ENCODE data around the gene TRAPPC5.
"Not testable (repeated sequence)": the region's sequence is repeated elsewhere in the genome, so short reads cannot be mapped to it uniquely, and the experiment has no call there.

TRAPPC5 gene

DNA sequence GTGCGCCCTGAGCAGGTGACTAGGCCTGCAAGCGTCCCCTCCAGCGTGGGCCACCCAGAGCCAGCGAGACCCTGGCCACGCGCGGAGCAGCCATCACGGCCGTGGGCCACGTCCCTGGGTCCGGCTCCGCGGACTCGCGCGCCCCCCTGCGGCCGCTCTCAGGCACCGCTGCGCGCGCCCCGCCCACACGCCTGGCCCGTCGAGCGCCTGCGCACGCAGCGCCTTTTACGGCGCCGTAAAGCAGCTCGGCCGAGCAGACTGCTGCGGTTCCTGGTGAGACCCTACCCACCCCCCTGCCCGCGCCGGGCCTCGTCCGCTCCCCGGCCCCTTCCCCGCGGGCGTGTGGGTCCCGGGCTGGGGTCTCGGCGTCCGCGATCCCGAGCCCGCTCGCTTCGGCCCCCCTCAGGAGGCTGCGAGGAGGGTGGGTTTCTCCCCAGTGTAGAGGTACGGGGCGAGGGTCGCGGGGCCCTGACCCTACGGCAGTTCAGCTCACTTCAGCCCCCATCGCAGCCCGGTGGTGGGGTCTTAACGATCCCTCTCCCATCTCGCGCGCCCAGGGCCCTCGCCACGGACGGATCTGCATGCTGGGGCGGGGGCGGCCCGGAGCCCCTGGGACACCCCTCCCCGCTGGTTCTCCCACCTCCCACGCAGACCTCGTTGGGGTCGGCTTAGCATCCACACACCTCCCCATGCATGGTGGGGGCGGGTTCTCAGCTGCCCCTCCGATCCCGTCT lies at the start of gene TRAPPC5:
TRAPPC5 (plus strand) TSS at position 228 of the 734 bp plus-strand sequence. CDS start 1,421 bp downstream, outside the sequence.
- no peak for DNase-seq (ENCODE audit: low read depth, low spot score)

DNA sequence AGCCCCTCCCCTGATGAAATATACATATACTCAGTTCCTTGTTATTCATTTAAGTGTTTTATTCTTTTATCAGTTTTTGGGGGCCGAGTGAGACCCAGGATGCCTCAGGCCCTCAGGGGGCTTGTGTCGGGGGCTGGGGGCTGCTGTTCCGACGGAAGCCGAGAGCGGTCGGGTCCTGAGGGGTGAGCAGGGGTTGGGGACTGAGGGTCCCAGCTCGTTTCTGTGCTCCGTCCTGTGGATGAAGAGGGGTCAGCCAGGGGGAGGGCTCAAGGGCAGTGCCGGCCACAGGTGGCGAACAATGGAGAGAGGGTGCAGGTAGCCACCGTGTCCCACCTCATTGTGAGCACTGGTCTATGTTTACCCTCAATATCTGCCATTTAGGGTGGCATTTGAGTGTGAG lies 49.1 kb upstream of the TRAPPC5 start:
- no peak for DNase-seq (ENCODE audit: low read depth, low spot score)

DNA sequence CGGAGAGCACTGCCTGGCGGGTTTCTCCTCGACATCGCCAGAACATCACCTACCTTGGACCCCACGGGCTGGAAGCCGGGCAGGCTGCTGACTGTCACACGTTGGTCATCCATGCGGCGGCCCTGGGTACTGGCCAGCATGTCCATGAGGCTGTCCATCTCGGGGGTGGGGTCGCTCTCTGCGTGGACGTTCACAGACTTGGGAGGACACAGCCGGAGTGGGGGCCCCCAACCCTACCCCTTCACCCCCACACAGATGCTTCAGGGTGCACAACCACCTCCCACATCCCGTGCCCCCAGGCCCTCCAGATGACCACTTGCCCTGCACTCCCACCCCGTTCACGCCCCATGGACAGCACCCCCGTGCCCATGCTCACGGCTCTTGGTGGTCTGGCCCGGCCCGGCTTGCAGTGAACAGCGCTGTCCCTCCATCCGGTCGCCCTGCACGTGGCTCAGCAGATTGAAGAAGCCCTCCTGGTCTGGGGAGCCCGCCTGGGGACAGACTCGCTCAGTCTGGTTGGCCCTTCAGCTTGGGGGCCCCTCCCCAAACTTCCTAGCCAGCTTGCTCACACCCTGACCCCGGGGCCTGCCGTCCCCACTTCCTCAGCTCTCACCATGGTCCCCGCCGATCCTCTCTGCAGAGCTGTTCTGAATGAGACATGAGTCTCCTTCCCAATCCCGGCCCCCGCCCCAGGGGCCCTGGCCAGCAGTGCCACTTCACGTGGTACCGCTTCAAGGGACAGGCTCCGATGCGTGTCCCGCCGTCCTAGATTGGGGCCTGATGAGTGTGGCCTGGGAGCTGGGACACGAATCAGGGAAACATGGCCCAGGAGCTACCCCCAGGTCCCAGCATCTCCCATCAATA lies 48.1 kb upstream of the TRAPPC5 start:
- DNase-seq (ENCODE audit: low read depth, low spot score) = no peak

DNA sequence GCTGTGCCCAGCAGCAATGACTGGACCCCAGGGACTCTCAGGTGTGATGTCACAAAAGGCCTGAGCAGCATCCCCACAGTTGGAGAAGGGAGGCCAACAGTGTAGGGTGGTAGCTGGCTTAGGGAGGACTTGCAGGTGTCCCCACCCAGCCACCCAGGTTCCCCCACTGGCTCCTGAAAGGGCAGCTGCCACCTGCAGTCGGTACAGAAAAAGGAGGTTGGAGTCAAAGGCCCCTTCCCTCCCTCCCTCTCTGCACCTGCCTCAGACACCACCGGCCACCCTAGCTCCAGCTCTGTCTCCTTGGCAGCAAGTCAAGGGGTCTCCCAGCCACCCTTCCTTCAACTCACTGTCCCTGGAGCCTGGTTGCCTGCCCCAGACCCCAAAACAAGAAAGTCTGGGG lies 46.9 kb upstream of the TRAPPC5 start, which contains the start of gene PCP2:
PCP2 (minus strand) TSS at position 22 of the 400 bp plus-strand sequence. CDS start 262 bp downstream, outside the sequence.
- no peak for DNase-seq (ENCODE audit: low read depth, low spot score)

DNA sequence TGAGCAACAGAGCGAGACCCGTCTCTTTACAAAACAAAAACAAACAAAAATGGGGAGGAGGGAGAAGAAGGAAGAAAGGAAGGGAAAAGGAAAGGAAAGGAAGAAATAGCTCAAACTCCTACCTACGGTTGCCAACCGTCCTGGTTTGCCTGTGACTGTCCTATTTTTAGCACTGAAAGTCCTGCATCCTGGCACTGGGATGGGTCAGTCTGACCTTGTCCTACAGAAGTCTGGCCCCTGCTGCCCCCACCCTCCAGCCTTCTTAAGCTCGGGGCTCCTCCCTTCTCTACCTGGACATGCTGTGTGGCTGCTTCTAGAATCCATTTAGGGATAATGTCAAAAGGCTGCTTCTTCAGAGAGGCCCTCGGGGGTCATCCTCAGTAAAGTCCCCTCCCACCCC lies 45.0 kb upstream of the TRAPPC5 start:
- no peak for DNase-seq (ENCODE audit: low read depth, low spot score)

DNA sequence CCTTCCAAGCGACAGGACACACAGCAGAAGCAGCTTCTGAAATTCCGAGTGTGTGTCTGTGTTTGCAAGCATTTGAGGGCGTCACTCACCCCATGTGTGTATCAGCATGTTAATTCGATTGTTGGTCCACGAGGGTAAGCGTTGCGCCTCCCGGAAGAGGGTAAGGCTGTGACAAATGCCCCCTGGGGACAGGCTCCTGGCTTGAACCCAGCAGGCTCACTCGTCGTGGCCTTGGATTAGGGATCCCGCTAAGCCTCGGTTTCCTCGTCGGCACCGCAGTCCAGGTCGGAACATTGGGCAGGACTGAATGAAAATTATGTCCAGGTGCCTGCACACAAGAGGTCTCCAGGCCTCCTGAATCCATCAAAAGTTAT lies 44.3 kb upstream of the TRAPPC5 start:
- no peak for DNase-seq (ENCODE audit: low read depth, low spot score)

DNA sequence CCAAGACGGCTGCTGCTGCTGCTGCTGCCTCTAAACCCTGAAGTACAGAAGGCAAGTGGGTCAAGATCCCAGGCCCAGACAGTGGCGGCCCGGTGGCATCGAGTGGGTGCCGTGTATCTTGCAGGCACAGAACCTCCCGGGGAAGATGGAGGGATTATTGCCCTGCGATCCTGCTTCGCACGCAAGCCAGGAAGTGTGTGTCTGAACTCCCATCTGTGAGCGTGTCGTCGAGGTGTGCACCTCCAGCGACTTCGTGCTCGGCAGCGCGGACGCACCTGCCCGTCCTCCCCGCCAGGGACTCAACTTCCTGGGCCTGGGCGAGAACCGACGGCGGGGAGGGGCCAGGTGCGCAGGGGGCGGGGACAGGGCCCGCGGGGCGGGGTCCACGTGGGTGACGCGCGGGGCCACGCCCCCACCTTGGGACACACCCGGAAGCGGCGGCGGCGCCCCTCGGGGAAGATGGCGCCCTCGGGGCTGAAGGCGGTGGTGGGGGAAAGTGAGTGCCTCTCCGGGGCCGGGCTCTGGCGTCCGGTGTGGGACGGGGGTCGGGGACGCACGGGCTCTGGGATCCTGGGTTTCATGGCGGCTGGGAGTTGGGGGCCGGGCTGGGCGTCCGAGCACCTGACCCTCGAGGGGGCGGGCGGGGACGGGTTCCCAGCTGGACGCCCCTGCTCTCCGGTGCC lies 43.8 kb upstream of the TRAPPC5 start, which contains the start of gene STXBP2:
STXBP2 (plus strand) TSS at position 420 of the 683 bp plus-strand sequence; CDS start at position 460, 40 bp downstream.
- no peak for DNase-seq (ENCODE audit: low read depth, low spot score)

DNA sequence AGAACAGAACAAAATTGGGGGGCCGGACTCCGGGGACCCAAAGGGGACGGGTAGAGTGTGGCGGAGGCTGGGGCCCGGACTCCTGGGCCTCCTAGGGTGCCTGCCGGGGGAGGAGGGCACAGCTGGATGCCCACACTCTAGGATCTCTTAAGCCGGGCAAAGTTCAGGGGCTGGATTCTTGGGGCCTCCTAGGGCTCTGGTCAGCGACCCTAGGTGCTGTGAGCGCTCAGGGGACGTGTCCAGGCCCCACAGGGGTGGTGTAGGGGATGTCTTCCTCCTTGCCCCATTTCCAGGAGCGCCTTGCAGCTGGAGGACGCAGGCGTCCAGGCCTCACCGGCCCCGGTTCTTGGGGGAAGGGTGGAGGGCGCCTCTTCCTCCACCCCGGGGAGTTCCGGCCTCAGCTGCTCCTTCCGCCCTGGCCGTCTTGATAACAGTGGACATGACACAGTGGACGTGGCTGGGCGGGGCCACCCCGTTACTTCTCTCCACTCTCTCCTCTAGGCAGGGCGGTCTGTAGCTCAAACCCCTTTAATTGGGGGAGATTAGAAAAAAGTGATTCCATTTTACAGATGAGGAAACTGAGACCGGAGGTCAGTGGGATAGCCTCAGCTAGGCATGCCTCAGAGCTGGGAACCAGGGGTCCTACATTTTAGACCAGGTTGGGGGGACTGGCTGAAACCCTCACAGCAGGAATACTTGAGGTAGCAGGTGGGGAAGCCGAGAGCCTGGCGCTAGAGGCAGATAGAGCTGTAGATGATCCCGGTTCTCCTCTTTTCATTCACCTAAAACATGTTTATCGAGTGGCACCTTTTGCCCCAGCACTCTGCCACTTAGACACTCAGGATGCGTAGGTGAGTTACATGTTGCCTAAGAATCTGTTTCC lies 43.0 kb upstream of the TRAPPC5 start:
- DNase-seq (ENCODE audit: low read depth, low spot score) = no peak

DNA sequence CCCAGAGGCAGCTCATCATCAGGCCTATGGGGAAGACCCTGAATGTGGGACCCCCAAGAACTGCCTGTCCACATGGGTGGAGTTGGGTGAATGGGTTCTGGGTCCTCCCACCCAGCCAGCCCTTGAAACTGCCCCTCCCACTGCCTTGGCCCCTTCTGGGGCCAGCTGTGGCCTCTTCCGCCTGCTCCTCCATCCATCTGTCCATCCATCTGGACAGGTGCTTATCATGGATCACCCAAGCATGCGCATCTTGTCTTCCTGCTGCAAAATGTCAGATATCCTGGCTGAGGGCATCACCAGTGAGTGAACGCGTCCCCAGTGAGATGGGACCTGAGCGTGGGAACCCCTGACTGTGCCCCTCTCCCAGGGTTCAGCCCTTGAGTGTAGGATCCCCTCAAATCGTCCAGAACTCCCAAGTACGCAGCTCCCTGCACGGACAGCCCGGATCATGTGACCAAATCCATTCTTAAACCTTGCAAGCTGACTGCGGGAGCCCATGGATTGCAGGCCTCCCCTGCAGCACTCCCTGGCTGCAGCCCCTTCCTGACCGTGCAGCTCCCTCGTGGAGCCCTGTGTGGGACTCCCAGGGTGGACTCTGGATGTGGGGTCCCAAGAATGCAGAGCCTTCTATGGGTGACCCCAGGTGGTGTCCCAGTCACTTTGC lies 41.7 kb upstream of the TRAPPC5 start:
- DNase-seq (ENCODE audit: low read depth, low spot score) = no peak

DNA sequence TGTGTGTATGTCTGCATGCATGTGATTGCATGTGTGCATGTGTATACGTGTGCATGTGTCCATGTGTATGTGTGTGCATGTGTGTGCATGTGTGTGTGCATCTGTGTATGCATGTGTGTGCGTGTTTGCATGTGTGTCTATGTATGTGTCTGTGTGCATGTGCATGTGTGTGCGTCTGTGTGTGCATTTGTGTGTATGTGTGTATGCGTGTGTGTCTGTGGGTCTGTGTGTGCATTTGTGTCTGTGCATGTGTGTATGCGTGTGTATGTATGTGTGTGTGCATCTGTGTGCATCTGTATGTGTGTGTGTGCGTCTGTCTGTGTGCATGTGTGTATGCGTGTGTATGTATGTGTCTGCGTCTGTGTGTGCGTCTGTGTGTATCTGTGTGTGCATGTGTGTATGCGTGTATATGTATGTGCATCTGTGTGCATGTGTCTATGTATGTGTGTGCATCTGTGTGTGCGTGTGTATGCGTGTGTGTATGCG lies 40.7 kb upstream of the TRAPPC5 start:
- DNase-seq (ENCODE audit: low read depth, low spot score) = no peak

DNA sequence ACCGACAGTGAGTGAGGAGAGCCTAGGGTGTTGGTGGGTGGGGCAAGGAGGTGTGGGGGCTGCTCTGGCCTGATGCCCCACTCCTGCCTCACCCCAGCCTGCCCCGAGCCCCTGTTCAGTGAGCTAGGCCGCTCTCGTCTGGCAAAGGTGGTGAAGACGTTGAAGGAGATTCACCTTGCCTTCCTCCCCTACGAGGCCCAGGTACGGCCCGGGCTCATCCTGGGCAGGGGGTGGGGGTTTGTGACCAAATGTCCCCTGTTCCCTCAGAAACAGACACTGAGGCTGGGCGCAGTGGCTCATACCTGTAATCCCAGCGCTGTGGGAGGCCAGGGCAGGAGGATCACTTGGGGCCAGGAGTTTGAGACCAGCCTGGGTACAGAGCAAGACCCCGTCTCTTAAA lies 39.8 kb upstream of the TRAPPC5 start:
- DNase-seq (ENCODE audit: low read depth, low spot score) = no peak

DNA sequence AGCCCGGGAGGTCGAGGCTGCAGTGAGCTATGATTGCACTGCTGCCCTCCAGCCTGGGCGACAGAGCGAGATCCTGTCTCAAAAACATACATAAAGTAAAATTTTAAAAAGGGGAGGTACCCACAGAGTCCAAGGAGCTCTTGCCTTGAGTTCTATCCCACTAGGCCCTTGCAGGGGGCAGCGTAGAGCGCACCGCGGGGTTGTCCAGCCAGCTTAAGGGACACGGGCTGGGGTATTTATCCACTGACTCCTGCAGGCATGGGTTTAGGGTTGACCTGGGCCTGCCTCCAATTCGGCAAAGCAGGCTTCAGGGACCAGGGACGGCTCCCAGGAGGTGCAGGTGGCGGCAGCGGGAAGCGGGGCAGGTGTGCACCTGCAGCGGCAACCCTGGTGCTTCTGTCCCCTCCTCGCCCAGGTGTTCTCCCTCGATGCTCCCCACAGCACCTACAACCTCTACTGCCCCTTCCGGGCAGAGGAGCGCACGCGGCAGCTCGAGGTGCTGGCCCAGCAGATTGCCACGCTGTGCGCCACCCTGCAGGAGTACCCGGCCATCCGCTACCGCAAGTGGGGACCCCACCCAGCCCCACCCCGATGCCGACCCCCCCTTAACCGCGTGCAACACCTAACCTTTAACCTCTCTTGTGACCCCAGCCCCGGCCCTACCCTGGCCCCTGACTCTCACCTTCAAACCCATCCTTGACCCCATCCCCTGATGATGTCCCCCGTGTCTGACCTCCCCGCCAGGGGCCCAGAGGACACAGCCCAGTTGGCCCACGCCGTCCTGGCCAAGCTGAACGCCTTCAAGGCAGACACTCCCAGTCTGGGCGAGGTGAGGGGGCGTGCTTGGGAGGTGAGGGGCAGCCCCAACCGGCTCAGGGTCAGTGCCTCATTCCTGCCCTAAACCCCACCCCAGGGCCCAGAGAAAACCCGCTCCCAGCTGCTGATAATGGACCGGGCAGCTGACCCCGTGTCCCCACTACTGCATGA lies 39.0 kb upstream of the TRAPPC5 start:
- no peak for DNase-seq (ENCODE audit: low read depth, low spot score)

DNA sequence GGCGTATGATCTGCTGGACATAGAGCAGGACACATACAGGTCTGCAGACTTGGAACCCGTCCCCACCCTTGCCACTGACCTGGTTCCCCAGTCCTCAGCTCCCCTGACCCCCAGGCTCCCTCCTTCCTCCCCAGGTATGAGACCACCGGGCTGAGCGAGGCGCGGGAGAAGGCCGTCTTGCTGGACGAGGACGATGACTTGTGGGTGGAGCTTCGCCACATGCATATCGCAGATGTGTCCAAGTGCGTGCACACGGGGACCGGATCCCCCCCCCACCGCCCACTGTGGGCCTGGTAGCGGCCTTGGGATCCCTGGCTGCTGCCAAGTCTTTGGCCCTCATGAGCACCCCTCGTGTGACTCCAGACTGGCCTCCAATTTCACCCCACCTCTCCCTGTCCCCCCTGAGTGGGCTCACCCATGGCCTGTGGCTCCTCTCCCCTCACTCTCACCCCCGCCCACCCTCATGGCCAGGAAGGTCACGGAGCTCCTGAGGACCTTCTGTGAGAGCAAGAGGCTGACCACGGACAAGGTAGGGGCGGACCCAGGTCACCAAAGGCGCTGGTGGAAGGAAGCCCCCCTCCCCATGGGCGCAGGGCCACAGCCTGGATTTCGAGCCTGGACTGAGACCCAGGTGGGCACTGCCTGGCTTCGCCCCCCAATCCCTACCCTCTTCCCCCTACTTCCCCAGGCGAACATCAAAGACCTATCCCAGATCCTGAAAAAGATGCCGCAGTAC lies 38.2 kb upstream of the TRAPPC5 start:
- DNase-seq (ENCODE audit: low read depth, low spot score) = no peak

DNA sequence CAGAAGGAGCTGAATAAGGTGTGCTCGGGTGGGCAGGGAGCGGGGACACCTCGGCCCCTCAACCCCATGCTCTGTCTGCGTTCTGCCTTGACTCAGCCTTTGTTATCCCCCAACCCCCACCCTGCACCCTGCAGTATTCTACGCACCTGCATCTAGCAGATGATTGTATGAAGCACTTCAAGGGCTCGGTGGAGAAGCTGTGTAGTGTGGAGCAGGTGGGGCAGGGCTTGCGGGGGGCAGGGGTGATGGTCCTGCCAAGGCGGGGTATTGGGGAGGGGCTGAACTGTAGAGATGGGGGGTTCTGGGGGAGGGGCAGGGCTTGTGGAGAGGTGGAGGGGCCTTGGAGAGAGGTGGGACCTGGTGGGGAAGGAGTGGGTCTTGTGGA lies 37.6 kb upstream of the TRAPPC5 start:
- DNase-seq (ENCODE audit: low read depth, low spot score) = no peak

DNA sequence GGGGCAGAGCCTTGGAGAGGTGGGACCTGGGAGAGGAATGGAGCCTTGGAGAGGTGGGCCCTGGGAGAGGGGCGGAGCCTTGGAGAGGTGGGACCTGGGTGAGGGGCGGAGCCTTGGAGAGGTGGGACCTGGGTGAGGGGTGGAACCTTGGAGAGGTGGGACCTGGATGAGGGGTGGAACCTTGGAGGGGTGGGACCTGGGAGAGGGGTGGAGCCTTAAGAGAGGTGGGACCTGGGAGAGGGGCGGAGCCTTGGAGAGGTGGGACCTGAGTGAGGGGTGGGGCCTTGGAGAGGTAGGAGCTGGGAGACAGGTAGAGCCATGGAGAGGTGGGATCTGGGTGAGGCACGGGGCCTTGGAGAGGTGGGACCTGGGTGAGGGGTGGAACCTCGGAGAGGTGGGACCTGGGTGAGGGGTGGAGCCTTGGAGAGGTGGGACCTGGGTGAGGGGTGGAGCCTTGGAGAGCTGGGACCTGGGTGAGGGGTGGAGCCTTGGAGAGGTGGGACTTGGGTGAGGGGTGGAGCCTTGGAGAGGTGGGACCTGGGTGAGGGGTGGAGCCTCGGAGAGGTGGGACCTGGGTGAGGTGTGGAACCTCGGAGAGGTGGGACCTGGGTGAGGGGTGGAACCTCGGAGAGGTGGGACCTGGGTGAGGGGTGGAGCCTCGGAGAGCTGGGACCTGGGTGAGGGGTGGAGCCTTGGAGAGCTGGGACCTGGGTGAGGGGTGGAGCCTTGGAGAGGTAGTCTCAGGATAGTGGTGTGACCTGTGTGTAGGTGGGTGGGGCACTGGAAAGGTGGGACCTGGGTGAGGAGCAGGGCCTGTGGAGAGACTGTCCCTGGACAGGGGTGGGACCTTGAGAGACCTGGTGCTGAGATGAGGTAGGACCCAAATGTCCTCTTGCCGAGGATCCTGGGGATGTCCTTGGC lies 36.7 kb upstream of the TRAPPC5 start:
- DNase-seq (ENCODE audit: low read depth, low spot score) = not testable (repeated sequence)

DNA sequence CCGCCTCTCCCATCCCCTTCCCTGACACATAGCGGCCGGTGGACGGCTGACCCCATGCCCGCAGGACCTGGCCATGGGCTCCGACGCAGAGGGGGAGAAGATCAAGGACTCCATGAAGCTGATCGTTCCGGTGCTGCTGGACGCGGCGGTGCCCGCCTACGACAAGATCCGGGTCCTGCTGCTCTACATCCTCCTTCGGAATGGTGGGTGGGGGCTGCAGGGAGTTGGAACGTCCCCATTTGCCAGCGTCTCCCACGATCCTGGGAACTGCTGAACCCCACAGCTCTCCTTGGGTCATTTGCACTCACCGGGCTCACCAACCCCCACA lies 36.1 kb upstream of the TRAPPC5 start:
- no peak for DNase-seq (ENCODE audit: low read depth, low spot score)

DNA sequence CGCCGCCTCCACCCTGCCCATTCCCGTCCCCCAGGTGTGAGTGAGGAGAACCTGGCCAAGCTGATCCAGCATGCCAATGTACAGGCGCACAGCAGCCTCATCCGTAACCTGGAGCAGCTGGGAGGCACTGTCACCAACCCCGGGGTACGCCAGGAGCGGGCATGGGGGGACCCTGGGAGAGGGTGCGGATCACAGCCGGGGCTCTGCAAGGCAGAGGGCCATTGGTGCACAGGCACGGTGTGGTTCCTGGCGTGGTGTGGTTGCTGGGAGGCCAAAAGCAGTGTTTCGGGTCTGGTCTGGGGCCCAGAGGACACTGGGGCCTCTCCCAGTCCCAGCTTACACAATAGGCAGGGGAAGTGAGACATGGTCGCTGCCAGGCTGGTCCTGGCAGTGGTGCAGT lies 35.5 kb upstream of the TRAPPC5 start:
- no peak for DNase-seq (ENCODE audit: low read depth, low spot score)
